Stimulated activated CD4-positive, alpha-beta T cell treated with anti-CD3 and anti-CD28 coated beads, Interleukin-12 subunit alpha, Interleukin-12 subunit beta, amount 100 ng/mL, for 48 hours (primary cell): ENCODE data around the gene ACTC1.

Experiments
- DNase-seq, 3 donors: peaks; one replicate each; pipeline ENCODE4 v3.0.0-alpha.2; 2020; ENCODE audit warnings: low read depth in 2 of 3, low spot score in 1 of 3

ACTC1 gene

GRCh38 chr15:34802371-34802770, 7.0 kb upstream of the ACTC1 start:
- DNase-seq, result no peak

GRCh38 chr15:34799149-34800101, 4.1 kb upstream of the ACTC1 start:
- DNase-seq, result no peak

GRCh38 chr15:34796847-34797435, 1.6 kb upstream of the ACTC1 start:
- no peak for DNase-seq

GRCh38 chr15:34794590-34795206, 651 bp downstream of the ACTC1 start:
- DNase-seq, result no peak

GRCh38 chr15:34793901-34794300, 1.4 kb downstream of the ACTC1 start:
- DNase-seq, result no peak

- no peak for DNase-seq
Measured at GRCh38 chr15:34793071-34793470, 2.3 kb downstream of the ACTC1 start.

GRCh38 chr15:34791701-34792100, 3.6 kb downstream of the ACTC1 start:
- no peak for DNase-seq

GRCh38 chr15:34790121-34790520, 5.2 kb downstream of the ACTC1 start:
- DNase-seq, result no peak

GRCh38 chr15:34789326-34789725, 6.0 kb downstream of the ACTC1 start:
- DNase-seq, result no peak

GRCh38 chr15:34786206-34786605, 9.1 kb downstream of the ACTC1 start:
- DNase-seq, result no peak

GRCh38 chr15:34783991-34784390, 11.4 kb downstream of the ACTC1 start:
- no peak for DNase-seq

- no peak for DNase-seq
Measured at GRCh38 chr15:34783431-34783830, 11.9 kb downstream of the ACTC1 start.

- DNase-seq, result no peak
Measured at GRCh38 chr15:34782901-34783300, 12.4 kb downstream of the ACTC1 start.

- DNase-seq, result no peak
Measured at GRCh38 chr15:34780725-34781124, 14.6 kb downstream of the ACTC1 start.

- no peak for DNase-seq
Measured at GRCh38 chr15:34776606-34777105, 18.7 kb downstream of the ACTC1 start.

- DNase-seq, result no peak
Measured at GRCh38 chr15:34773917-34774316, 21.4 kb downstream of the ACTC1 start.

- DNase-seq, result no peak
Measured at GRCh38 chr15:34773013-34773412, 22.3 kb downstream of the ACTC1 start.

GRCh38 chr15:34772312-34772711, 23.0 kb downstream of the ACTC1 start:
- DNase-seq, result no peak

GRCh38 chr15:34769711-34770110, 25.6 kb downstream of the ACTC1 start:
- DNase-seq, result no peak

GRCh38 chr15:34768530-34768929, 26.8 kb downstream of the ACTC1 start:
- DNase-seq, result no peak

GRCh38 chr15:34765741-34766140, 29.6 kb downstream of the ACTC1 start:
- DNase-seq, result no peak

GRCh38 chr15:34760909-34761308, 34.4 kb downstream of the ACTC1 start:
- no peak for DNase-seq
